Globus pallidus (tissue), 1 donor: ENCODE results near the gene ITPRIP.

Experiments used
- DNase-seq: peaks from one replicate; pipeline ENCODE4 v3.0.0-alpha.2; 2015; ENCODE audit warnings: low spot score

The ITPRIP gene

DNA sequence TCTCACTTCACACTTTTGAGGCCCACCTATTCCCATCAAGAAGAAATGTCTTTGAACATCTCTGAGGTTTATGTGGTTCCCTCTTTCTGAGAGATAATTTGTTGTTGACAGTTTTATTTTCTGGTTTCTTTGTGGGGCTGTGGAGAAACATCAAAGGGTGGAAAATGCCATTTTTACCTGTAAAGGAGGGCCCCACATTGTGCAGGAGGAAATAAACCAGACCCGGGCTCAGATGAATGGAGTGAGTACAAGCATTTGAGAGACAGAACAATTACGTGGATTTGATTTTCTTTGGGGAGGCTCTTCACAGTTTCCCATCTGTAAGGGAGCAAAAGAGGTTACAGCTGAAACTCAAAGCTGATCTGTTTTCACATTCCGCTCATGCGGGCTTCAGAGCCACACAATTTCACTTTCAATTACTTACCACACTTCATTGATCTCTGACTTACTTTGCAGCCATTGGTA lies 29.8 kb downstream of the ITPRIP start:
- no peak for DNase-seq

DNA sequence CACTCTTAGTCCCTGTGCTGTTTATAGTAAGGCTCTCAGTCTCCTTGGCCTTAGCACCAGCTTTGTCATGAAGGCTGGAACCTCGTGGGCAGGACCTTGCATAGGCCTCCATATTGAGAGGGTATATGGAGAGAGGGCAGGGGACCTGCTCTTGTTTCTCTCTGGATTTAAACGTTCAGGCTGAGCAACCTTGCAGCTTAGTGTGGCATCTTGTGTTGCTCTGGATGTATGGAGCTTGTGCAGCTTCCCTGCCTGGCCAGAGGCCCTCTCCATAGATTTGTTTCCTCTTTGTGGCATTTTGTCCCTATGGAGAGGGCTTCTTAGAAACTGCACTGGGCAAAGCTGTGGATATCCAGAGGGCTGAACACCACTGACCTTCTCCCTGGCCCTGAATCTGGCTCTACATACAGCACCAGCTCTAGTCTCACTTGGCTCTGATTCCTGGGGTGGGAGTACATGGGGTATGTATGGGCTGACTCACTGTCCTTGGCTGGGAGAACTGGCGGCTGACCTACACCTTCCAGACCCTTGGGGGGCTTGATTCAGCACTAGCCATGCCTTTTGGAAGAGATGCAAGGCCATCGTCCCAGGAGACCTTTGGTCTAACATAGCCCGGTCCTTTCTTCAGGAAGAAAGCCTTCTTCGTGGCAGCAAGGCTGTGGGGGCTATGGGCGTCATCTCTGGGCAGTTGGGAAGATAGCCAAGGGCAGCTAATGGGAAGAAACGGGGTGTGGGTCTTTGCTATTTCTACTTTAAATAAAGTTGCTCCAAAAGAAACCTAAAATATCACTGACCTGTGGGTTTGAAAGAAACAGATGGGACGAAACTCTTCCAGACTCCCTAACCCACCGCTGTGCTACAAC lies 30.5 kb downstream of the ITPRIP start:
- no peak for DNase-seq

DNA sequence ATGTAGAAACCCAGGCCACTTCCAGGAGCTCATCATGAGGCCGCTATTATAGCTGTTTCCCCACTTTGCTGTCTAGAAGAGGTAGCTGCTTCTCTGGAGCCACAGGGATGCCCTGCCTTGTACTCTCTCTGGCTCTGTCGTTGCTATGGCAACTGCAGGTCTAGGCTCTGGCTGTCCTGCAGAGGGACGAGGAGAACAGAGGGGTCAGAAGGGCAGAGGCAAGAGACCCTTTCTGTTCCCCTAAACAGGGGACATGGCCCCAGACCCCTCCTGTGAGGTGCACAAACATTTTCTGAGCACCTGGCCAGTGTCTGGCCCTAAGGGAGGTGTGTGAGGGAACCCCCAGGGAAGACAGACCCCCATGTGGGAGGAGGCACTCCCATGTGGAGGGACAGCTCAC lies 31.4 kb downstream of the ITPRIP start:
- no peak for DNase-seq

DNA sequence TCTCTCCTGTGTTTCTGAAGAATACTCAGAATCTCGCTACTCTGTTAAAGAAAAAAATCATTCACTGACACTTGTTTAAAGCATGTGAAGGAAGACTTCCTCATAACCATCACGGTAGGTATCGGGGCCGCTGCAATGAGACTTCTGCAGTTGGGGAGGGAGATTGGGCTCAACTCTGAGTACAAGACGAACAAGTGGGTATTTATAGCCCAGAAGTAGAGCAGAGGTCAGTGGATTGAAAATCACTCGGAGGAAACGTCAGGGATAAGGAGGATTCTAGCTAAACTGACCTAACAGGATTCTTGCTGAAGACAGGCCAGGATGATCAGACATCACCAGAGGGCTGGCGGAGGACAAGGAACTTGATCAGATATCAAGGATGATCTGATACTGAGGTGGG lies 33.3 kb downstream of the ITPRIP start:
- no peak for DNase-seq

DNA sequence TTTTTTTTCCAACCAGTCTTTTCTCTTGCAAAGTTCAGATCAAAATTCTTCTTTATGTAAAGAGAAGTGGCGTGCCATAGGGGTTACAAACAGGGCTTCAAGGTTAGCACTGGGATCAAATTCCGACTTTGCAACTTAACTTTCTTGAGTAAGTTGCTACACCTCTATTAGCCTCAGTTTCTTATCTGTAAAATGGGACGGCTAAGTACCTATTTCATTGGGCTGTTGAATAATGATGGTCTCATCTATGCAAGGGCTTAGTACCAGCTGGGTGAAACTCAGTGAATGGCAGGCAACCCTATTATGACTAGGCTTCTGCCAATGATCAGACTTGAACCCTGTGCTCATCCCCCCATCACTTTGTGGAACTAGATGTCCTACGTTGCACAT lies 33.9 kb downstream of the ITPRIP start:
- DNase-seq: no peak

DNA sequence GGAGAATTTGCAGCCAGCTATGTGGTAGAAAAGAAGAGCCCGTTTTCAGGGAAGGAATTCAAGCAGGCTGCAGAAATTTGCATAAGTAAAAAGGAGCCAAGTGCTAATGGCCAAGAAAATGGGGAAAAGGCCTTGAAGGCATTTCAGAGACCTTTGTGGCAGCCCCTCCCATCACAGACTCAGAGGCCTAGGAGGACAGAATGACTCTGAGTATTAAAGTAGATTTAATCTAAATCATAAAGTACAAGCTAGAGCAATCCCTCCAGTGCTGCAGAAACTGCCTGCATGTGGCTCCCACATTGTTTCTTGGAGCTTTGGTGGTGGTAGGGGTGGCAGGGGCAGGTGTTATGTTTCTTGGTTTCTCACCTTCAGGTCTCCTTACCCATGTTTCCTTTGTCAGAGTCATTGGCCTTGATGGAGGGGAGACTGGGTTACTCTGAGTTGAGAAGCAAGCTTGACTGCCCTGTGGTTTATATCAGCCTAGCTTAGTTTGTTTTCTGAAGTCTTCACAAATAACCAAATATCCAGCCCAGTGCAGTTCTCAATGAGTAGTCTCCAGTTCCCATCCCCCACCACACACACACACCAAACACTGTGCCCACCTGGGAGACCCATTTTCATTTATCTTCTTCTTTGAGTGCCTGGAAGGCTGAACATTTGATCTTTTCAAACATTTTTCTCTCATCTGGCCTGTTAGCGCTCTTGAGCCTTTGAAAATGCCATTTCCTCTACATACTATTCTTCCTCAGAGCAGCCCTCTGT lies 34.5 kb downstream of the ITPRIP start:
- no peak for DNase-seq

DNA sequence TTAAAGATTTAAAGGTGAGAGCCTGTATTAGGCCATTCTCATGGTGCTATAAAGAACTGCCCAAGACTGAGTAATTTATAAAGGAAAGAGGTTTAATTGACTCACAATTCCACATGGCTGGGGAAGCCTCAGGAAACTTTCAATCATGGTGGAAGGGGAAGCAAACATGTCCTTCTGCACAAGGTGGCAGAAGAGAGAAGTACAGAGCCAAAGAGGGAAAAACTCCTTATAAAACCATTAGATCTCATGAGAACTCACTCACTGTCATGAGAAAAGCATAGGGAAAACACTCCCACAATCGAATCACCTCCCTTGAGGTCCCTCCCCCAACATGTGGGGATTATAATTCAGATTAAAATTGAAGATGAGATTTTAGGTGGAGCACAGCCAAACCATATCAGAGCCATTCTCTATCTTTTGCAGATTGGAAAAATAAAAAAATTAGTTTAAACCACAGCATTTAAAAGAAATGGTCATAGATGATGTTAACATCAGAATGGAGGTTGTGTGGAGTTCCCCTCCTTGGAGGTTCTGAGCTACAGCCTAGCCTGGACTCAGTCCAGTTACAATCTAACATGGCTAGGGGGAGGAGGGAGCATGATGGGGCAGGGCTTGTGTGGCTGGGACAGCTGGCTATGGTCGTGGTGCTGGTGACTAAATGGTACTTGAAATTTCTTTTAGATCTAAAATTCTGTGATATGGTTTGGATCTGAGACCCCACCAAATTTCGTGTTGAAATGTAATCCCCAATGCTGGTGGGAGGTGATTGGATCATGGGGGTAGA lies 36.2 kb downstream of the ITPRIP start:
- DNase-seq: no peak

DNA sequence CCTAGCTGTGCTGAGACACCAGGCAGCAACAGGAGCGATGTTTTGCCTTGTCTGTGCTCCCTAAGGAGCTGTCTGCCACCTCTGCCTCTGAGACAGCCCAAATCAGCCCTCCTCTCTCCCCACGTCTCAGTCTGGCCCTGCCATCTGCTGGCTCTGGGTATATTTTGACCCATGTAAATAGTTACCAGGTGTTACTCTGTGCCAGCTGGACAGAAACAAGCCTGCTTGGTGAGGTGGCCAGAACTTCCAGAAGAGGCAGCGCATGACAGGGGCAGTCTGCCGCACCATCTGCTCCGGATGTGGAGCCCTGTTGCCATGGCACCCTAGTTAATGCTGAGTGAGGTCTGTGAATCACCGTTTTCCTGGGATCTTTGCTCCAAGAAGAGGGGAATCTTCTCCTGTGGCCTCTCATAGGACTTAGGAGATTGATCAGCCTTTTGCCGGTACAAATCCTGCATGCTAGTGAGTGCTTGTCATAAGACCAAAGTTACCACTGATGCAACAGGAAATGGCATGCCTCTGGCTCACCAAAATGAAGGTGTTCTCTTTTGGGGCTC lies 37.5 kb downstream of the ITPRIP start:
- DNase-seq: no peak

DNA sequence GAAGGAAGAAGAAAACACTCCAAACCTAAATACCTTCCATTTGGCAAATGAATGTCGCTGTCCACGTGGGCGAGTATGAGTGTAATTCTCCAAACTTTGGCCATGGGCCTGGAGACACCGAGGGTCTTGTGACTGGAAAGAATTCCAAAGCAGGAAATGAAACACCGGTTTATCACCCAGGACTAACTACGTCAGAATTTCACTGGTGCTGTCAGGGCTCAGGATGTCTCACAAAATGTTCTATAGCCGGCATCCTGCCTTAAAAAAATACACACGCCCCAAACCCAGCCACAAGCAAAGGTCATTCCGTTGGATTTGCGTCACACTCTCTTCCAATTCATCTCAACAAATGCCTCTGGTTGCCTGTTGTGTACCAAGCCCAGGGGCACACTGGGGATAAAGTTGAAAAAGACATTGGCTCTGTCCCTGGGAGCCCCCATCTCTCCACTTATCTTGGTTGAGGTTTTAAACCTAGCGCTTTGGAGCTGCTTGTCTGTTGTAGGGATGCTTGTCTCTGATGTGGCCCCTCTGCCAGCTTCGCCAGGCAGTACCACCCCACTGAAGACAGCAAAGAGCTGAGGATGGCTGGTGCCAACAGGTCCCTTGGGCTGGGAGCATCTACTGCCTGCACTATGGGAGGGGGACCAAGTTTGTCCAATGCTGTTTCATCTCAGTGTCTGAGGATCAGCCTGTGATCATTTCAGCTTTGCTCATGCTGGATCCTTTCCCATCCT lies 38.1 kb downstream of the ITPRIP start:
- no peak for DNase-seq

DNA sequence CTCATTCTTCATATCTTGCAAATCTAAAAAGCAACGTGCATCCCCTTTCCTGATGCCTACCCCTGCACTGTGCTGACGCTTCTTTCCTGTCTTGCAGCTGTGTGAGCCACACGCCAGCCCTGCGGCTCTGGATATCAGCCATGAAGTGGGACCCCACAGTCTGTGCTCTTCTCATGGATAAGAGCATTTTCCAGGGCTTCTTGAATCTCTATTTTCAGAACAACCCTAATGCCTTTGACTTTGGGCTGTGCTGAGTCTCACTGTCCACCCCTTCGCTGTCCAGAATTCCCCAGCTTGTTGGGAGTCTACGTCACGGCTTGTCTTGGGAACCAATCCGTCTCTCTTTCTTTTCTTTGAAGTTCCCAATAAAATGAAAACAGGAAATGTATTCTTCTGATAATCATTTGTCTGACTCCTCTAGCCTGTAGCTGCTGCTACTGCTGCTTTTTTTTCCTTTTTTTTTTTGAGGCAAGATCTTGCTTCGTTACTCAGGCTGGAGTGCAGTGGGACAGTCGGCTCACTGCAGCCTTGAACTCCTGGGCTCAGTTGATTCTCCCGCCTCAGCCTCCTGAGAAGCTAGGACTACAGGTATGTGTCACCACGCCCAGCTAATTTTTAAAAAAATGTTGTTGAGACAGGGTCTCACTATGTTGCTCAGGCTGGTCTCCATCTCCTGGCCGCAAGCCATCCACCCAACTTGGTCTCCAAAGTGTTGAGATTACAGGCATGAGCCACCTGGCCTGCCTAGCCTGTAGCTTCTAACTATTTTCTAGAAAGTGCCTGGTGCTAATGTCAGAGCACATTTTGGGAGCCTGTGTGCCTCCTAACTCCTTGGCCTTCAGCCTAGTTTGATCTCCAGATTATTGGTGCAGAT lies 39.0 kb downstream of the ITPRIP start:
- no peak for DNase-seq

DNA sequence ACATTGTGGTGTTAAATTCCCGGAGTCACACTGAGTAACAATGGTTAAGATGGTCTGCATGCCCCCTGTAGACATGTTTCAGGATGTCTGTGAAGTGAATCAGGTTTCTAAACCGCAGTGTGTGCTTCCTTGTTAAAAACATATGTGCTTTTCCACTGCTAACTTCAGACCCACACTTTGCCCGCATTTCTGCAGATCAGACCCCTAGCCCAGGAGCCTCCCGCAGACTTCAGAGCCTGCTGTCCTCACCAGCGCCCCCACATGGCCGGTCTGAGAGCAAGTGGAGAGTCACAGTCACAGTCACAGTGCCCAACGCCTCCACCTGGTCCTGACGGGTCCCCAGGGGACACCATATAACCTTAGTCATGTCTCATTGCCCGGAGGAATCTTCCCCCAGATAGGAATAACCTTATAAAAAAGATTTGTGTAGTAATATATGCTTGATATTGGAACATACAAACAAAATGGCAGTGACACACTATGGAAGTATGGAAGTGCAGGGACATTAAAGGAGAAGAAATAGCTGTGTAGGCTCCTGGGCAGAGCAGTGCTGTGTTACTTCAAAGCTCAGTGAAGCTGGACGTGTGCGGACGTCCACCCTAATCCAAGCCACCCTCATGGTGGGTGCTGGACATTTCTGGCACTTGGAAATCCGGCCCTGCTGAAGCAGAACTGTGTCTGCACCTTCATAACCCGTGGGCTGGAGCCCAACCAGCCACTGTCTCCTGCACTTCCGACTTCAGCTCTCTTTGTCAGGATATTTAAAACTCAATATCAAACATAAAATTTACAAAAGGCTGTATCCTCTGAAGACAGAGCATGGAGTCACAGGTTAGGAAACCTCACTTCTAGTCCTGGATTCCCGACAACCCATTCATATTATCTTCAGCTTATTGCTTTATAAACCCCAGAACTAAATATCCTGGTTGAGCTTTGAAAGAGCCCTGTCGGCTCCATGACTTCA lies 40.3 kb downstream of the ITPRIP start:
- DNase-seq: no peak

DNA sequence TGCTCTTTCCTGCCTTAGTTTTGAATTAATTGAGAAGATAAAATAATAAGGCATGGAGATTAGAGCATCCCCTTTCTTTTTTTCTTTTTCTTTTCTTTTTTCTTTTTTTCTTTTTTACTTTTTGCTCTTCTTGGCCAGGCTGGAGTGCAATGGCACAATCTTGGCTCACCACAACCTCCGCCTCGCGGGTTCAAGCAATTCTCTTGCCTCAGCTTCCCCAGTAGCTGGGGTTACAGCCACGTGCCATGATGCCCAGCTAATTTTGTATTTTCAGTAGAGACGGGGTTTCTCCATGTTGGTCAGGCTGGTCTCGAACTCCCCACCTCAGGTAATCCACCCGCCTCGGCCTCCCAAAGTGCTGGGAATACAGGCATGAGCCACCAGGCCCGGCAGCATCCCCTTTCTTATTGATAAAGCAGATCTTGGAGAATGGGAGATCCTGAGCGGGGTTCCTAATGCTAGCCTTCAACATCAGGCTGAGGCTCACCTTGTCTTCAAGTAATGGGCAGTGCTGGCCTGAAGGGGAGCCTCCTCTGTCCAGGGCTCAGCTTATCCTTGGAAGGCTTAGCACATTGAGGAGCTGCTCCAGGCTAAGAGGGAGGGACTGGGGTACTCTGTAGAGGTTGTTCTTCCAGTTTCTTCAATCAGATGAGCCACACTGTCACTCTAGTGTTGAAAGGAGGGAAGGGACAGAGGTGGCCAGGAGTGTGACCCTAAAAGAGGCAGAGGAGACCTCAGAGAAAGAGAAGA lies 41.4 kb downstream of the ITPRIP start:
- DNase-seq: no peak

DNA sequence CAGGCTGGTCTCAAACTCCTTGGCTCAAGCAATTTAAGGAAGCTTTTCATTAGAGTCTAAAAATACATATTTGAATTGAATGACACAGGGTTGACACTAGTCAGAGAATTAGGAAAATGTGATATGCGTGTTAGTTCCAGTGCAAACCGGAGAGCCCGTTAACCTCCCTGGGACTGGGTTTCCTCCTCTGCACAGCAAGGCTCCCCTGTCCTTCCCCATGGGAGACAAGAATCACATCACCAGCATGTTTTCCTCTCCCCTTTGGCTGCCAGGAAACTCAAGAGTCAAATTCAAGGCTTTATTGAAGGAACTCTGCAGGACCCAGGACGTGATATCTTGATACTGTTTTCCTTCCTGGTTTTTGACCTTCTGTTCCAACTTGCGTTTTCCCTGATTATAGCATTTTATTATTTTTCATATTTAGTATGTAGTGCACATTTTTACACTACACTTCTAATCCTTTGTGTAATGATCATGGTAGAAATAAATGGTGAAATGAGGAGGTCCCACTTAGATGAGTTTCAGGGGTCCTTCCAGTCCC lies 44.4 kb downstream of the ITPRIP start:
- DNase-seq: no peak

DNA sequence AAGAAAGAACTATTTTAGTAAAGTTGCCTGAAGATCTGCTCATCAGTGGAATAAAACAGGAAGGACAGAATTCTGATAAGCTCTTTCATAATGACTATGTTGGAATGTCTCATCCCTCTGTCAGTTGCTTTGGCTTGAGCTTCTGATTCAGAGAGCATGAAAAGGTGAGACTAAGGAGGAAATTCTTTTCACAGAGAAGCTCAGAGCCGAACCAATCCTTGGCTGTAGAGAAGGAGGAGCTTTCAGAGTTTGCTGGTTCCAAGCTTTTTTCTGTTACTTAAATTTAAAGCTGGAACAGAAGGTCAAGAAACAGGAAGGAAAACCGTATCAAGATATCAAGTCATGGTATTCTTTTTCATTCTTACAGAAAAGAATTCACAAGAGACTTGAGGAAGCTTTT lies 45.3 kb downstream of the ITPRIP start:
- no peak for DNase-seq

DNA sequence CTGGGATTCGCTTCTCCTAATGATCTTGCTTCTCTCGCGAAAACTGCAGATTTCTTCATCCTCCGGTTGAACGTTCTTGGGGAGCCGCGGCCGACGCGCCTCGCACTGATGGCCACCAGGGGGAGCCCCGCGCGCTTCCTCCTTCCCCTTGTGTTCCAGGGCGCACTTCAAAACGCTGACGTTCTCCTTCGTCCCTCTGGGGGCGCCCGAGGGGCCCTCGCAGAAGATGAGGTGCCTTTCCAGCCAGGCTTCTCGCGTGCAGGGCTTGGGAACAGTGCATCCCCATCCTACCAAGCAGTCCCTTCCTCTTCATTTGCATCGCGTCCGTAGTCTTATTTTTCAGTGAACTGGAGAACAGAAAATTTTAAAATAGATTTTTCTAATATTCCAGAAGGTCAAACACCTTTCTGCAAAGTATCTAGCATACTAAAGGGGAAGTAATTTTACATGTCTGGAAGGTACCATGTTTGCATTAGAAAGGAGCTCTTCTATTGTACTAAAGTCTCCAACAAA lies 46.8 kb downstream of the ITPRIP start:
- DNase-seq: peak; percentile 86

DNA sequence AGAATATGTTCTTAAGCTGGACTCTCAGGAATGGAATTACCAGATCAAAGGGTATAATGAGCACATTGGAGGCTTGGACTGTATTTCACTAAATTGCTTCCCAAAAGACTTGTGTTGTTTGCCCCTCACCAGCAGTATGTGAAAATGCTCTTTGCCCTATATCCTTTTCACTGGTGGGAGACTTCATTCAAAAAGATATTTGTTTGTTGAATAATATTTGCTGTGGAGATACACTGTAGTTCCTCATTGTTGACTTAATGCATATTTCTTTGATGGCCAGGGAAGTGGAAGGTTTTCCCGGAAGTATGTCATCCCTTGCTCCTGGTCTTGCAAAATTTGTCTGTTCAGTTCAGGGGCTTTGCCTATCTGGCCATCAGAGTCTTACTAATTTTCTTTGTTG lies 49.9 kb downstream of the ITPRIP start:
- no peak for DNase-seq

DNA sequence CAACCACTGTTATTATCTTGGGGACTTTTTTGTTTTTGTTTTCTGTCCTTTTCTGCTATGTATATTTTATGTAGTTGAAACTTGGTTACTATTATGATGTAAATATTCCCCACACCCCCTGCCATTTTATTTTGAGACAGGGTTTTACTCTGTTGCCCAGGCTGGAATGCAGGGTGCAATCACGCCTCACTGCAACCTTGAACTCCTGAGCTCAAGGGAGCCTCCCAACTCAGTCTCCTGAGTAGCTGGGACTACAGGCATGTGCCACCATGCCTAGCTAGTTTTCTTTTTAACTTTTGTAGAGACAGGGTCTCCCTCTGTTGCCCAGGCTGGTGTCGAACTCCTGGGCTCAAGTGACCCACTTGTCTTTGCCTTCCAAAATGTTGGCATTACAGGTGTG lies 51.3 kb downstream of the ITPRIP start:
- no peak for DNase-seq

DNA sequence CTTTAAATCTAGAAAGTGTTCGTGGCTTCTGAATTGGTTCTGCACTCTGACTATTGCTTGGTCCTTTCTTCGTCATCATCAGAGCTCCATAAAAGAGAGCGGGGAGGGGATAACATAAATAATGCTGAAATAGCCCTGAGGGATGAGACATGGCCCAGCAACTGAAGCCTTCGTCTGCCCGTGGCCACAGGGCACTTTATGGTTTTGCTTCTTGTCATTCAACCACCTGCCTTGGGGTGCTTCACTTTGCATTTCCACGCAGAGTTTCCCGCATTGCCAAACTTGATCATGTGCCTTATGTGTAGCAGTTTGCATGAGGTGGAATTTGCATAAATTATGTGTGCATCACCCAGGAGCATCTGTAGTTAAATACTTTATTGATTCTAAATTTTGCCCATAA lies 53.4 kb downstream of the ITPRIP start:
- no peak for DNase-seq
